ENCODE measurements around the gene CALHM3. TPM values are rescaled to one million over a fixed set of nuclear protein-coding genes. Genes with fewer than 3 reads are reported as not detected.

Gene CALHM3
- polyA plus RNA-seq, 1 donor (not counting 4 experiments of a cell fraction or from before 2014, with no cell fraction given) = not detected

- Histone ChIP-seq H3K27me3 (ENCODE audit: control insufficient read depth, extremely low read depth, insufficient read depth, low read length) (no peaks in the 10 kb centered on the region), H3K9me1 (ENCODE audit: control insufficient read depth, extremely low read depth, insufficient read depth, low read length) (no peaks in the 10 kb centered on the region), H4K20me1 (ENCODE audit: control insufficient read depth, extremely low read depth, insufficient read depth, low read length) (no peaks in the 10 kb centered on the region), H3K4me3 (ENCODE audit: control insufficient read depth in 2 of 3, extremely low read depth in 1 of 3, insufficient read depth in 2 of 3, low read depth in 1 of 3, low read length in 3 of 3) (no peak overlapping the region), H3K4me2 (ENCODE audit: control insufficient read depth, extremely low read depth, insufficient read depth, low read depth, low read length) (no peak overlapping the region), H3K4me1 (ENCODE audit: control insufficient read depth, extremely low read depth, insufficient read depth, low read length) (peaks cover 14% of the 10 kb centered on the region), H3K9me3 (ENCODE audit: control insufficient read depth, low read depth, low read length) (no peaks in the 10 kb centered on the region), H3K9ac (ENCODE audit: control insufficient read depth, extremely low read depth, insufficient read depth, low read length) (no peak overlapping the region), H2AFZ (ENCODE audit: control insufficient read depth, low read length) (no peak overlapping the region), H3K27ac (ENCODE audit: control insufficient read depth, insufficient read depth, low read length) (no peak overlapping the region), H3K36me3 (ENCODE audit: control insufficient read depth in 2 of 2, extremely low read depth in 1 of 2, insufficient read depth in 2 of 2, low read length in 2 of 2) (peaks cover 45 to 46% of the 10 kb centered on the region in 2 experiments), H3K79me2 (ENCODE audit: control insufficient read depth, insufficient read depth, low read length) (no peaks in the 10 kb centered on the region)
- TF ChIP-seq EZH2 (IDR thresholded peaks at IDR 0.05; ENCODE audit: low read length) = no peak
- TF ChIP-seq CTCF (optimal IDR thresholded peaks at IDR 0.05 in 1 of 3, IDR thresholded peaks at IDR 0.05 in 1 of 3, conservative IDR thresholded peaks at IDR 0.05 in 1 of 3; ENCODE audit: extremely low read depth in 1 of 3, insufficient read depth in 2 of 3, low read length in 3 of 3) = no peak
- DNase-seq (ENCODE audit: low read depth, low spot score) (no peak), FAIRE-seq (no peak)
- dilution Hi-C loops (cut with MboI; ENCODE audit: extremely low pct_ligation_motif_present, low sequenced_read_pairs) = no loop called here
Measured at GRCh38 chr10:103447187-103447586, 31.9 kb downstream of the CALHM3 start.

GRCh38 chr10:103445767-103446567, 33.1 kb downstream of the CALHM3 start:
- Histone ChIP-seq H2AFZ (ENCODE audit: control insufficient read depth, low read length) (no peak overlapping the region), H3K4me2 (ENCODE audit: control insufficient read depth, extremely low read depth, insufficient read depth, low read depth, low read length) (no peak overlapping the region), H3K36me3 (ENCODE audit: control insufficient read depth in 2 of 2, extremely low read depth in 1 of 2, insufficient read depth in 2 of 2, low read length in 2 of 2) (peaks cover 51 to 52% of the 10 kb centered on the region in 2 experiments), H3K27me3 (ENCODE audit: control insufficient read depth, extremely low read depth, insufficient read depth, low read length) (no peaks in the 10 kb centered on the region), H3K79me2 (ENCODE audit: control insufficient read depth, insufficient read depth, low read length) (no peaks in the 10 kb centered on the region), H3K4me1 (ENCODE audit: control insufficient read depth, extremely low read depth, insufficient read depth, low read length) (peaks cover 1% of the 10 kb centered on the region), H3K9me1 (ENCODE audit: control insufficient read depth, extremely low read depth, insufficient read depth, low read length) (no peaks in the 10 kb centered on the region), H3K27ac (ENCODE audit: control insufficient read depth, insufficient read depth, low read length) (no peak overlapping the region), H4K20me1 (ENCODE audit: control insufficient read depth, extremely low read depth, insufficient read depth, low read length) (no peaks in the 10 kb centered on the region), H3K9ac (ENCODE audit: control insufficient read depth, extremely low read depth, insufficient read depth, low read length) (no peak overlapping the region), H3K9me3 (ENCODE audit: control insufficient read depth, low read depth, low read length) (no peaks in the 10 kb centered on the region), H3K4me3 (ENCODE audit: control insufficient read depth in 2 of 3, extremely low read depth in 1 of 3, insufficient read depth in 2 of 3, low read depth in 1 of 3, low read length in 3 of 3) (no peak overlapping the region)
- no peak for TF ChIP-seq CTCF (optimal IDR thresholded peaks at IDR 0.05 in 1 of 3, IDR thresholded peaks at IDR 0.05 in 1 of 3, conservative IDR thresholded peaks at IDR 0.05 in 1 of 3; ENCODE audit: extremely low read depth in 1 of 3, insufficient read depth in 2 of 3, low read length in 3 of 3)
- no peak for TF ChIP-seq EZH2 (IDR thresholded peaks at IDR 0.05; ENCODE audit: low read length)
- FAIRE-seq = no peak
- no peak for DNase-seq (ENCODE audit: low read depth, low spot score)
- dilution Hi-C loops (cut with MboI; ENCODE audit: extremely low pct_ligation_motif_present, low sequenced_read_pairs) = no loop called here
